ENCODE data around the gene ID1.

DNA sequence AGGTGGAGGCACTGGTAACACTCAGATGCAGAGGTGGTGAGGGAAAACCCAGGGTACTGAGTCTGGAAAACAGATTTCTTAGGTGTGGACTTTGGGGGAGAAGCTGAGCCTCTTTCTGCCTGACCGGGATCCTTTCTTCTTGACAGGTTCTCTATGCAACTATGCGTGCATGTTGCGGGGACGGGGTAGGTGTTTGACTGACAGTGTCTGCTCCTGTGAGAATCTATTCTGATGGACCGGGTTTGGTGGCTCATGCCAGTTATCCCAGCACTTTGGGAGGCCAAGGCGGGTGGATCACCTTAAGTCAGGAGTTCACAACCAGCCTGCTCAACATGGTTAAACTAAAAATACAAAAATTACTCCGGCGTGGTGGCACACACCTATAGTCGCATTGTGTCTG is 27.9 kb upstream of the ID1 start:
- TF ChIP-seq CTCF (IDR thresholded peaks at IDR 0.05): no peak
- no peak for TF ChIP-seq ZFX (IDR thresholded peaks at IDR 0.05; ENCODE audit: borderline replicate concordance)
